HG03378 (cell line): ENCODE measurements around the gene ERVFRD-1.

Source experiments
- ATAC-seq: cut with Tn5 transposase; IDR thresholded peaks from one replicate; pipeline ENCODE4 v1.9.1; 2021; ENCODE audit warnings: mild to moderate bottlenecking, moderate library complexity; ENCODE audit not compliant: unreplicated experiment

Gene ERVFRD-1

GRCh38 chr6:11130605-11131004 is 19.1 kb upstream of the ERVFRD-1 start:
- no peak for ATAC-seq

- ATAC-seq = no peak
These were observed 18.5 kb upstream of the ERVFRD-1 start for GRCh38 chr6:11129908-11130565.

- no peak for ATAC-seq
These were observed 17.1 kb upstream of the ERVFRD-1 start for GRCh38 chr6:11128608-11129007.

- no peak for ATAC-seq
These were observed 15.4 kb upstream of the ERVFRD-1 start for GRCh38 chr6:11126876-11127275.

- no peak for ATAC-seq
These were observed 12.5 kb upstream of the ERVFRD-1 start for GRCh38 chr6:11123978-11124377.

- no peak for ATAC-seq
These were observed 10.9 kb upstream of the ERVFRD-1 start for GRCh38 chr6:11122380-11122779.

GRCh38 chr6:11121851-11122250 is 10.3 kb upstream of the ERVFRD-1 start:
- no peak for ATAC-seq

- ATAC-seq = no peak
These were observed 8.9 kb upstream of the ERVFRD-1 start for GRCh38 chr6:11120271-11121005.

- peak; percentile 73 for ATAC-seq
These were observed 4.4 kb upstream of the ERVFRD-1 start for GRCh38 chr6:11115808-11116536.

- ATAC-seq = no peak
These were observed 1.5 kb upstream of the ERVFRD-1 start for GRCh38 chr6:11113038-11113437.

GRCh38 chr6:11111769-11112437 is 378 bp upstream of the ERVFRD-1 start:
- ATAC-seq = no peak

GRCh38 chr6:11108726-11109125 is 2.8 kb downstream of the ERVFRD-1 start:
- no peak for ATAC-seq

- no peak for ATAC-seq
These were observed 8.5 kb downstream of the ERVFRD-1 start for GRCh38 chr6:11103065-11103464.

- no peak for ATAC-seq
These were observed 10.1 kb downstream of the ERVFRD-1 start for GRCh38 chr6:11101417-11101816.

- no peak for ATAC-seq
These were observed 13.5 kb downstream of the ERVFRD-1 start for GRCh38 chr6:11098004-11098403.

GRCh38 chr6:11097476-11097875 is 14.0 kb downstream of the ERVFRD-1 start:
- no peak for ATAC-seq

GRCh38 chr6:11096109-11096508 is 15.4 kb downstream of the ERVFRD-1 start:
- no peak for ATAC-seq

- no peak for ATAC-seq
These were observed 16.6 kb downstream of the ERVFRD-1 start for GRCh38 chr6:11094941-11095340.

GRCh38 chr6:11094411-11094851 is 17.1 kb downstream of the ERVFRD-1 start:
- ATAC-seq = peak; percentile 35

- peak; percentile 87 for ATAC-seq
These were observed 17.7 kb downstream of the ERVFRD-1 start, which contains the start of gene SMIM13 for GRCh38 chr6:11093626-11094410. SMIM13 (plus strand) TSS chr6:11093834; CDS start chr6:11094314, 480 bp downstream.

GRCh38 chr6:11093376-11093625 is 18.2 kb downstream of the ERVFRD-1 start:
- ATAC-seq = peak; percentile 35
